A549 (cell line): ENCODE results near the gene MPRIP. TPM values are rescaled to one million over a fixed set of nuclear protein-coding genes. Genes with fewer than 3 reads are reported as not detected.

Experiments used
- ATAC-seq, 2 experiments: fragments of 200-7000 bp in 1 of 2; fragments of >200 bp in 1 of 2; cut with Nextera tagmentation in 1 of 2; cut with Tn5 transposase in 1 of 2; 3 replicates each; pipeline versions ENCODE4 v1.8.0 to v1.9.1; 2018 to 2020; ENCODE audit warnings: mild to moderate bottlenecking in 1 of 2, moderate library complexity in 1 of 2
- CTCF ChIA-PET: fragments of 300-600 bp; sonication (Branson Sonifier 250); formaldehyde crosslinking; extraction: SDS; loops from one replicate; lab custom pipeline; 2021; ENCODE audit warnings: antibody characterized with exemption, inconsistent platforms; lab: Yijun Ruan, JAX
- POLR2A ChIA-PET: fragments of 350-600 bp; formaldehyde crosslinking; extraction: SDS; loops from one replicate; lab custom pipeline; 2021; ENCODE audit warnings: antibody characterized with exemption, inconsistent platforms; lab: Yijun Ruan, JAX
- DNase-seq, 2 experiments: peaks; one replicate each; pipeline versions ENCODE4 v3.0.0 to v3.0.0-alpha.2; 2011 to 2016; ENCODE audit warnings: low read depth in 1 of 2, low spot score in 1 of 2
- FAIRE-seq: peaks from 2 replicates; lab custom pipeline; 2011; peaks lifted over from hg19 to GRCh38; lab: Jason Lieb, UNC
- H3K27ac ChIP-seq, 2 experiments: fragments of >200 bp; sonication (Bioruptor Twin); formaldehyde crosslinking; 3 replicates each; pipeline ENCODE4 v1.5.1; 2016 to 2017
- H3K4me1 ChIP-seq: fragments of >200 bp; sonication (Bioruptor Twin); formaldehyde crosslinking; 3 replicates; pipeline ENCODE4 v1.6.1; 2016
- H3K4me2 ChIP-seq: fragments of >200 bp; sonication (Bioruptor Twin); formaldehyde crosslinking; 3 replicates; pipeline ENCODE4 v1.6.1; 2016
- H3K4me3 ChIP-seq: fragments of >200 bp; sonication (Bioruptor Twin); formaldehyde crosslinking; 3 replicates; pipeline ENCODE4 v1.5.1; 2016
- H3K9me3 ChIP-seq: fragments of >200 bp; sonication (Bioruptor Twin); formaldehyde crosslinking; 3 replicates; pipeline ENCODE4 v1.6.1; 2016
- CEBPB ChIP-seq, 2 experiments: fragments of >200 bp in 1 of 2; sonication (Bioruptor Twin) in 1 of 2; formaldehyde crosslinking in 1 of 2; IDR thresholded peaks; 2 replicates each; pipeline ENCODE4 v1.6.1; 2012 to 2016
- CHD4 ChIP-seq: fragments of 200-600 bp; sonication (generic); IDR thresholded peaks from 2 replicates; pipeline ENCODE4 v1.6.1; 2016; ENCODE audit warnings: antibody characterized with exemption, mild to moderate bottlenecking, borderline replicate concordance
- E2F6 ChIP-seq: IDR thresholded peaks from 2 replicates; pipeline ENCODE4 v1.6.1; 2012; ENCODE audit warnings: low read depth, borderline replicate concordance
- EP300 ChIP-seq, 2 experiments: fragments of >200 bp; sonication (Bioruptor Twin); formaldehyde crosslinking; IDR thresholded peaks; 2 replicates in 1 of 2; 3 replicates in 1 of 2; pipeline ENCODE4 v1.6.1; 2016 to 2017
- FOSL2 ChIP-seq, 2 experiments: fragments of 450-650 bp in 1 of 2; fragments of >200 bp in 1 of 2; sonication (Bioruptor Twin) in 1 of 2; formaldehyde crosslinking; IDR thresholded peaks; 2 replicates each; pipeline versions ENCODE4 v1.5.0 to v1.6.1; 2016 to 2020; ENCODE audit warnings: mild to moderate bottlenecking in 1 of 2, moderate library complexity in 1 of 2
- KDM1A ChIP-seq: fragments of 200-600 bp; sonication (generic); IDR thresholded peaks from 2 replicates; pipeline ENCODE4 v1.6.1; 2016; ENCODE audit warnings: low read depth, mild to moderate bottlenecking
- MAFK ChIP-seq: fragments of 450-650 bp; IDR thresholded peaks from 2 replicates; pipeline ENCODE4 v1.6.1; 2014; ENCODE audit not compliant: partially characterized antibody
- NR3C1 ChIP-seq: fragments of >200 bp; sonication (Bioruptor Twin); formaldehyde crosslinking; IDR thresholded peaks from 3 replicates; pipeline ENCODE4 v1.6.1; 2017
- PHF8 ChIP-seq: fragments of 200-600 bp; sonication (generic); IDR thresholded peaks from 2 replicates; pipeline ENCODE4 v1.6.1; 2016; ENCODE audit warnings: low read depth, mild to moderate bottlenecking, antibody characterized with exemption, moderate library complexity, borderline replicate concordance
- RAD21 ChIP-seq, 2 experiments: fragments of >200 bp in 1 of 2; sonication (Bioruptor Twin) in 1 of 2; formaldehyde crosslinking in 1 of 2; IDR thresholded peaks in 1 of 2; conservative IDR thresholded peaks in 1 of 2; 2 replicates in 1 of 2; 3 replicates in 1 of 2; pipeline ENCODE4 v1.6.1; 2012 to 2018; ENCODE audit warnings: inconsistent platforms in 1 of 2
- SMC3 ChIP-seq: fragments of >200 bp; sonication (Bioruptor Twin); formaldehyde crosslinking; IDR thresholded peaks from 3 replicates; pipeline ENCODE4 v1.6.1; 2018; ENCODE audit warnings: inconsistent platforms
- SREBF2 ChIP-seq: fragments of 450-650 bp; IDR thresholded peaks from 2 replicates; pipeline ENCODE4 v1.6.1; 2014; ENCODE audit warnings: mild to moderate bottlenecking, moderate library complexity
- TP53 ChIP-seq: fragments of 250-450 bp; sonication (Bioruptor Pico); IDR thresholded peaks from 2 replicates; pipeline ENCODE4 v1.5.0; 2021; ENCODE audit warnings: mild to moderate bottlenecking, moderate library complexity
- ZC3H11A ChIP-seq: fragments of 450-650 bp; IDR thresholded peaks from 2 replicates; pipeline ENCODE4 v1.6.1; 2014; ENCODE audit warnings: antibody characterized with exemption, mild to moderate bottlenecking
- WGBS: methylation state at CpG from one replicate; pipeline ENCODE4 v1.1.6; 2017; ENCODE audit errors: missing lambda C conversion rate; 5-methylcytosine and 5-hydroxymethylcytosine counted together
- polyA plus RNA-seq, 4 experiments: library from polyadenylated mRNA; depleted of rRNA in 3 of 4; stranded (reverse); fragments of >200 nt; fragmentation: RNase III in 1 of 4; extraction: RNeasy Plus Mini Kit Qiagen cat#74134 plus additional on column Dnase treatment in 1 of 4; gene quantifications; 2 replicates in 3 of 4; 3 replicates in 1 of 4; pipeline ENCODE4 v1.2.3, GENCODE V29; 2011 to 2017
- TF ChIP-seq, protein P1 (sequence below): fragments of >200 bp; sonication (Bioruptor Twin); formaldehyde crosslinking; IDR thresholded peaks from 2 replicates; pipeline ENCODE4 v1.6.1; 2016
- TF ChIP-seq, protein P2 (sequence below): fragments of 250-450 bp; sonication (Bioruptor Pico); IDR thresholded peaks from 2 replicates; pipeline ENCODE4 v1.5.0; 2020; ENCODE audit warnings: low read depth, mild to moderate bottlenecking, moderate library complexity
- TF ChIP-seq, protein P3 (sequence below): IDR thresholded peaks from 2 replicates; pipeline ENCODE4 v1.6.1; 2012
- TF ChIP-seq, protein P4 (sequence below): fragments of >200 bp; sonication (Bioruptor Twin); formaldehyde crosslinking; IDR thresholded peaks from 3 replicates; pipeline ENCODE4 v1.6.1; 2016
- TF ChIP-seq, protein P5 (sequence below): fragments of 250-450 bp; sonication (Bioruptor Pico); IDR thresholded peaks from 2 replicates; pipeline ENCODE4 v1.5.0; 2021; ENCODE audit warnings: mild to moderate bottlenecking, moderate library complexity, borderline replicate concordance

MPRIP gene
- polyA plus RNA-seq, 2 of the 4 experiments (the other 2 are of a cell fraction), result 147 to 228 TPM

GRCh38 chr17:17235212-17236174 is 193.2 kb downstream of the MPRIP start:
- Histone ChIP-seq H3K4me3 (peak overlapping the region; percentile 85), H3K27ac (peak overlapping the region; percentile 82 to 97), H3K4me2 (peak overlapping the region; percentile 93), H3K4me1 (peaks cover 16% of the 10 kb centered on the region), H3K9me3 (no peaks in the 10 kb centered on the region)
- TF ChIP-seq SMC3 (no peak), RAD21 (conservative IDR thresholded peaks at IDR 0.05 in 1 of 2, IDR thresholded peaks at IDR 0.05 in 1 of 2) (no peak), TP53 (CRISPR knock-in tag) (no peak)
- TF ChIP-seq, protein P1, sequence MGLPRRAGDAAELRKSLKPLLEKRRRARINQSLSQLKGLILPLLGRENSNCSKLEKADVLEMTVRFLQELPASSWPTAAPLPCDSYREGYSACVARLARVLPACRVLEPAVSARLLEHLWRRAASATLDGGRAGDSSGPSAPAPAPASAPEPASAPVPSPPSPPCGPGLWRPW, result no peak
- TF ChIP-seq, protein P2, sequence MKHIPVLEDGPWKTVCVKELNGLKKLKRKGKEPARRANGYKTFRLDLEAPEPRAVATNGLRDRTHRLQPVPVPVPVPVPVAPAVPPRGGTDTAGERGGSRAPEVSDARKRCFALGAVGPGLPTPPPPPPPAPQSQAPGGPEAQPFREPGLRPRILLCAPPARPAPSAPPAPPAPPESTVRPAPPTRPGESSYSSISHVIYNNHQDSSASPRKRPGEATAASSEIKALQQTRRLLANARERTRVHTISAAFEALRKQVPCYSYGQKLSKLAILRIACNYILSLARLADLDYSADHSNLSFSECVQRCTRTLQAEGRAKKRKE, result no peak
- TF ChIP-seq, protein P3, sequence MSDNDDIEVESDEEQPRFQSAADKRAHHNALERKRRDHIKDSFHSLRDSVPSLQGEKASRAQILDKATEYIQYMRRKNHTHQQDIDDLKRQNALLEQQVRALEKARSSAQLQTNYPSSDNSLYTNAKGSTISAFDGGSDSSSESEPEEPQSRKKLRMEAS, result no peak
- DNase-seq, result no peak
- ATAC-seq, result peak in 1 of 2 experiments; percentile 1; a peak in 2 of 6 replicates
- WGBS, result 76% methylated on average over 19 of the region's 19 CpGs
- ChIA-PET POLR2A (interaction anchor here (0.6 to 0.7 kb wide), 2 partner anchors 23 to 45 kb away, joined by 3 to 4 read pairs; no protein-coding TSS in a partner anchor), CTCF (interaction anchor here (0.6 to 2.9 kb wide), 5 partner anchors 10 to 624 kb away, joined by 3 to 11 read pairs (median 4); no protein-coding TSS in a partner anchor)
- FAIRE-seq, result no peak

- peak; percentile 45 to 57 for ATAC-seq
- POLR2A ChIA-PET, result interaction anchor here (0.7 to 1.1 kb wide), 4 partner anchors 10 to 174 kb away, joined by 3 to 6 read pairs (median 4); no protein-coding TSS in a partner anchor
- DNase-seq, result peak; percentile 36 to 44
- TF ChIP-seq PHF8 (peak; percentile 92; the same call in 1 of the 2 replicates), SREBF2 (no peak)
- TF ChIP-seq, all 56 proteins: peak for 1
- CTCF ChIA-PET, result interaction anchor here (0.6 to 2.9 kb wide), 7 partner anchors 11 to 269 kb away, joined by 3 to 11 read pairs (median 3); no protein-coding TSS in a partner anchor
- WGBS, result 3% methylated on average over 19 of the region's 31 CpGs
- FAIRE-seq, result no peak
- H3K9me3 ChIP-seq, result no peaks in the 10 kb centered on the region
- H3K4me3 ChIP-seq, result peak overlapping the region; percentile 85
- peaks cover 16% of the 10 kb centered on the region for H3K4me1 ChIP-seq
- peak overlapping the region; percentile 82 to 97 for H3K27ac ChIP-seq
- peak overlapping the region; percentile 93 for H3K4me2 ChIP-seq
These were observed 194.2 kb downstream of the MPRIP start for GRCh38 chr17:17236295-17237025.

DNA sequence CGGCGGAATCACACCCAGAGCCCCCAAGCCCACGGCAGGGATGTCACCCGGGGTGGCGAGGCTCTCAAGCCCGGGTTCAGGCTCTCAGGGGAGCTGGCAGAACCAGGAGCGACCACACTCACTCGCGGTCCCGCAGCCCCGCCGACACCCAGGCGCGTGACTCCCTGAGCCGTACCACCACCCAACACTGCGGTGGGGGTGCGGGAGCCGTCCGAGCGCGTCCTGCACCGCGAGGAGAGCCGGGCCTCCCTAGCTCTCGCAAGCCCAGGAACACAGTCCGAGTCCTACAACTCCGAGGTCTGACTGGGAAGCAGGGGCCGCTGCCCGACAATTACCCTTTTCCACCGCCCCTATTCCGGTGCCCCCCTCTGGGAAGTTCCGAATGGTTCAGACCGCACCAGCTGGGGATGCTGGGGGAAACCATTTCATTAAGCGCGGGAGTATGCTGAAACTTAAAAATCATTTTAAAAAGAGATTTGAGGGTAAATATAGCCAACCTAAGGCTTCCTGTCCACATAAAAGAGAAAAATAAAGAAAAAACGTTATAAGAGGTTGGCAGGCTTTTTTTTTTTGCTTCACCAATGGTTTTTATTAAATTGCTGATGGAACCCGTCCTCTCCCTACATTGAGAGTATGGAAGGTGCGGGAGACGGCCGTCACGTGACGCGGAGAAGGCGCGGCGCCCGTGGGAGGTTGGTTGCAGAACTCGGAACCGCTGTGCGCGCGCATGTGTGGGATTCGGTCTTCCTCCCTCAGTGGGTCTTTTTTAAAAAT is 195.0 kb downstream of the MPRIP start, which contains the start of gene FLCN:
FLCN (minus strand) TSS at position 143 of the 774 bp plus-strand sequence. CDS start 9,031 bp downstream, outside the sequence.
- peak within 1 kb of the TSS; percentile 93 for H3K4me2 ChIP-seq
- H3K4me1 ChIP-seq, result peaks cover 16% of the 10 kb centered on the region
- DNase-seq (peak; percentile 91 to 92), FAIRE-seq (no peak), ATAC-seq (peak; percentile 90 to 92)
- peak within 1 kb of the TSS; percentile 82 to 97 for H3K27ac ChIP-seq
- ChIA-PET POLR2A (interaction anchor here (0.7 to 1.1 kb wide), 3 partner anchors 11 to 173 kb away, joined by 4 to 6 read pairs (median 5); no protein-coding TSS in a partner anchor), CTCF (interaction anchor here (0.6 to 2.9 kb wide), 7 partner anchors 9 to 270 kb away, joined by 3 to 11 read pairs (median 4); no protein-coding TSS in a partner anchor)
- no peaks in the 10 kb centered on the region for H3K9me3 ChIP-seq
- H3K4me3 ChIP-seq, result peak within 1 kb of the TSS; percentile 85
- 2% methylated on average over 30 of the region's 53 CpGs for WGBS
- TF ChIP-seq FOSL2 (IDR thresholded peaks at IDR 0.05) (no peak), FOSL2 (CRISPR knock-in tag; IDR thresholded peaks at IDR 0.05) (no peak), MAFK (peak; percentile 45), EP300 (IDR thresholded peaks at IDR 0.05) (no peak), KDM1A (no peak), RAD21 (conservative IDR thresholded peaks at IDR 0.05 in 1 of 2, IDR thresholded peaks at IDR 0.05 in 1 of 2) (no peak), E2F6 (peak; percentile 72), ZC3H11A (no peak), CEBPB (IDR thresholded peaks at IDR 0.05) (no peak), TP53 (CRISPR knock-in tag) (no peak), CHD4 (no peak), NR3C1 (no peak), PHF8 (no peak; the same call in 1 of the 2 replicates)
- TF ChIP-seq, protein P1, result no peak
- TF ChIP-seq, protein P4, sequence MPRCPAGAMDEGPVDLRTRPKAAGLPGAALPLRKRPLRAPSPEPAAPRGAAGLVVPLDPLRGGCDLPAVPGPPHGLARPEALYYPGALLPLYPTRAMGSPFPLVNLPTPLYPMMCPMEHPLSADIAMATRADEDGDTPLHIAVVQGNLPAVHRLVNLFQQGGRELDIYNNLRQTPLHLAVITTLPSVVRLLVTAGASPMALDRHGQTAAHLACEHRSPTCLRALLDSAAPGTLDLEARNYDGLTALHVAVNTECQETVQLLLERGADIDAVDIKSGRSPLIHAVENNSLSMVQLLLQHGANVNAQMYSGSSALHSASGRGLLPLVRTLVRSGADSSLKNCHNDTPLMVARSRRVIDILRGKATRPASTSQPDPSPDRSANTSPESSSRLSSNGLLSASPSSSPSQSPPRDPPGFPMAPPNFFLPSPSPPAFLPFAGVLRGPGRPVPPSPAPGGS, result peak; percentile 58; the same call in 2 of the 3 replicates
- TF ChIP-seq, protein P5, sequence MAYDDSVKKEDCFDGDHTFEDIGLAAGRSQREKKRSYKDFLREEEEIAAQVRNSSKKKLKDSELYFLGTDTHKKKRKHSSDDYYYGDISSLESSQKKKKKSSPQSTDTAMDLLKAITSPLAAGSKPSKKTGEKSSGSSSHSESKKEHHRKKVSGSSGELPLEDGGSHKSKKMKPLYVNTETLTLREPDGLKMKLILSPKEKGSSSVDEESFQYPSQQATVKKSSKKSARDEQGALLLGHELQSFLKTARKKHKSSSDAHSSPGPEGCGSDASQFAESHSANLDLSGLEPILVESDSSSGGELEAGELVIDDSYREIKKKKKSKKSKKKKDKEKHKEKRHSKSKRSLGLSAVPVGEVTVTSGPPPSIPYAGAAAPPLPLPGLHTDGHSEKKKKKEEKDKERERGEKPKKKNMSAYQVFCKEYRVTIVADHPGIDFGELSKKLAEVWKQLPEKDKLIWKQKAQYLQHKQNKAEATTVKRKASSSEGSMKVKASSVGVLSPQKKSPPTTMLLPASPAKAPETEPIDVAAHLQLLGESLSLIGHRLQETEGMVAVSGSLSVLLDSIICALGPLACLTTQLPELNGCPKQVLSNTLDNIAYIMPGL (CRISPR knock-in tag), result peak; percentile 91
